ENCODE results near the gene NBEAL1. TPM values are rescaled to one million over a fixed set of nuclear protein-coding genes. Genes with fewer than 3 reads are reported as not detected.
"Not testable (repeated sequence)": the region's sequence is repeated elsewhere in the genome, so short reads cannot be mapped to it uniquely, and the experiment has no call there.

NBEAL1 gene
- total RNA-seq: 1 to 10 TPM; 8.2 to 8.9 TPM

DNA sequence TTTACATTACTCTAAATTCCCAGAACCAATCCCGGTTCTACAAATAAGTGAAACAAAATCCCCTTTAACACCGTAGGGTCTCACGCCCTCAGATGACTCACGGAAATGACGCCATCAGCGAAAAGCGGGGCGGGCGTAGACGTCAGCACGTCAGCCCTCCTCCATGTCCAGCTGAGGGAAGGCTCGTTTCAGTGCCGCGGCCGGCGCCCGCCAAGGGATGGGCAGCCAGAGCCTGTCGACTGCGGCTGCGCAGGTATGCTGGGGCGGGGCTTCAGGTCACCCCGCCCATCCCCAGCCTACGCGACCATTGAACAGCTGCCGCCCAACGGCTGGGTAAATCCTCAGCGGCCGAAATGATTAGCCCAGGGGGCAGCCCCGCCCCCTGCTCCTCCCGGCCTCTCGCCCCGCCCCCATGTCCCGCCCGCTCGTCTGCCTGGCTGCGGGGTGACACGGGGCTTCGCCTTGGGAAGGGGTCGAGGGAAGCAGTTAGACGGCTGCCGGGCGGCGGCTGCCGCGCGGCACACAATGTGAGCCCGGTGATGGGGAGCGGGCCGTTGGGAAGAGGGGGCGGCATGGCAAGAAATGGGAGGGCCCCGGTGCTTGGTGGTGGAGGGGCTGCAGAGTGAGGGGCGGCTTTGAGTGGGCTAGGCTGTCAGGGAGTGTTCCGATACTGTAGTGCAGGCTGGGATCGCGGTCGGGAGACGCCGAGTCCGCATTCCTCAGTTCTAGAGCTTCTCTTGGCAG, at the start of gene NBEAL1:
NBEAL1 (plus strand) TSS at position 420 of the 744 bp plus-strand sequence. CDS start 1,510 bp downstream, outside the sequence.
- Mint-ChIP-seq H3K4me1 (peaks cover 30% of the 10 kb centered on the region), H3K27me3 (no peaks in the 10 kb centered on the region), H3K36me3 (no peaks in the 10 kb centered on the region), H3K4me3 (peak within 1 kb of the TSS; percentile 96), H3K27ac (peak within 1 kb of the TSS; percentile 92), H3K9me3 (no peaks in the 10 kb centered on the region)
- peak; percentile 99 for DNase-seq

DNA sequence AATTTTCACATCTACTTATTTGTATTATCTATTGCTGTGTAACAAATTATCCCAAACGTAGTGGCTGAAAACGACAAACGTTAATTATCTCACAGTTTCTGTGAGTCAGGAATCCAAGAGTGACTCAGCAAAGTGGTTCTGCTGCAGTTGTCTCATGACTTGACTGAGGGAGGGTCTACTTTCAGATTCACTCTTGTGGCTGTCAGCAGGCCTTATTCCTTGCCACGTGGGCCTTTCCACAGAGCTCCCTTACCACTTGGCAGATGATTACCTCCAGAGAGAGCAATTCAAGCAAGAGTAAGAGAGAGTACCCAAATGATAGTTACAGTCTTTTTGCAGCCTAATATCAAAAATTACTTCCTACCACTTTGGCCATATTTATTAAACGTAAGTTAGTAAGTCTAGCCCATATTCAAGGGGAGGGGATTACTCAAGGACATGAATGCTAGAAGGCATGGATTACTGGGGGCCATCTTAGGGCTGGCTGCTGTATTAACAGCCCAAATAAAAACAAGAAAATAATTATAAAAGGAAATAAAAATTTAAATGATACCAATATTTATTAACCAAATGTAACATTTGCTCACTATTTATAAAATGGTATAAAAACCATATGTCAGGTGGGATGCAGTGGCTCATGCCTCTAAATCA, 48.7 kb upstream of the NBEAL1 start:
- H3K9me3 Mint-ChIP-seq: no peaks in the 10 kb centered on the region
- no peak overlapping the region for H3K4me3 Mint-ChIP-seq
- no peaks in the 10 kb centered on the region for H3K36me3 Mint-ChIP-seq
- DNase-seq: peak; percentile 6
- H3K27ac Mint-ChIP-seq: no peak overlapping the region
- peaks cover 3% of the 10 kb centered on the region for H3K4me1 Mint-ChIP-seq
- no peaks in the 10 kb centered on the region for H3K27me3 Mint-ChIP-seq

DNA sequence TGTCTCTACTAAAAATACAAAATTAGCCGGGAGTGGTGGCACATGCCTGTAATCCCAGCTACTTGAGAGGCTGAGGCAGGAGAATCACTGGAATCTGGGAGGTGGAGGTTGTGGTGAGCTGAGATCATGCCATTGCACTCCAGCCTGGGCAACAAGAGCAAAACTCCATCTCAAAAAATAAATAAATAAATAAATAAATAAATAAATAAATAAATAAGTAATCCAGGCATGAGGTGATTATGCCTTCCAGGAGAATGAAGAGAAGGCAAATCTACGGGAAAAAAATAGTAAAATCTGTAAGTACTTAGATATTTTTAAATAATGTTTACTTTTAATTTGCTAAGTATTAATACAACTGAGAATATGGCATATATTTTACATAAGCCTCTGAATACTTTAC, 45.3 kb upstream of the NBEAL1 start:
- H3K27ac Mint-ChIP-seq, H3K27me3 Mint-ChIP-seq, DNase-seq, H3K4me1 Mint-ChIP-seq, H3K4me3 Mint-ChIP-seq, H3K36me3 Mint-ChIP-seq, H3K9me3 Mint-ChIP-seq: not testable (repeated sequence)

DNA sequence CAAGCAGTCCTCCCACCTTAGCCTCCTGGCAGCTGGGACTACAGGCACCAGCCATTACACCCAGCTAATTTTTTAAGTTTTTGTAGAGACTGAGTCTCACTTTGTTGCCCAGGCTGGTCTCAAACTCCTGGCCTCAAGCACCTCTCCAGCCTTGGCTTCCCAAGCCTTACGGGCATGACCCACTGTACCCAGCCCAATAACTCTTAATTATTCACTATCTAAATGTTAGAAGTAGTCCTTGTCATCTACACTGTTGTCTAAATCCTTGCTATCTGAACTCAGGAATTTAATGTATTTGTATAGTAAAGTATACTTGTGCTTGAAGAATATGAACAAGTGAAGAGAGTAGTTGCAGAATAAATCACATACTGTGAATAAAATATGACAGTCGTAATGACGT, 37.9 kb upstream of the NBEAL1 start:
- Mint-ChIP-seq H3K36me3 (peaks cover 7% of the 10 kb centered on the region), H3K27me3 (no peaks in the 10 kb centered on the region), H3K4me3 (no peak overlapping the region), H3K4me1 (no peaks in the 10 kb centered on the region), H3K9me3 (no peaks in the 10 kb centered on the region), H3K27ac (no peak overlapping the region)
- no peak for DNase-seq

DNA sequence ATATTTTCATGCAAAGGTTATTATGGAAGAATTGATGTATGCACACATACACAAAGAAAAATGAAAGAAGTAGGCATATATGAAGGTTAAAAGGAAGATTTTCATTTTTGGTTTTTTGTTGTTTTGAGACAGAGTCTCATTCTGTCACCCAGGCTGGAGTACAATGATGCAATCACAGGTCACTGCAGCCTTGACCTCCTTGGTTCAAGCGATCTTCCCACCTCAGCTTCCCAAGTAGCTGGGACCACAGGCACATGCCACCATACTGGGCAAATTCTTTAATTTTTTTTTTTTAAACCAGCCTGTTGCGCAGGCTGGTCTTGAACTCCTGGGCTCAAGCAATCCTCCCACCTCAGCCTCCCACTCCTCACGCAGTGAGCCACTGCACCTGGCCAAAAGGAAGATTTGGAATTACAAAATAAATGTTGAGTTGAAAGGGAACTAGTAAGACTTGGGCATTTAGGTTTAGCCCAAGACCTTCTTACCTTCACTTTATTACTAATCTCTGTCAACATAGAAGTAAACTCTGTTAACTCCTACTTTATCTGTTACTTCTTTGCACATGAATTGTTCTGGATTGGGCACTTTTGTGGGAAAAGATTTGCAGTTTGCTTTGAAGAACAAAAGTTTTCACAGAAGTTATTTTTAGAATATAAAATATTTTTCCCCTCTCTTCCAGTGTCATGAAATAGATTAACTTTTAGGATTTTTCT, 31.7 kb upstream of the NBEAL1 start:
- no peaks in the 10 kb centered on the region for H3K27me3 Mint-ChIP-seq
- no peaks in the 10 kb centered on the region for H3K9me3 Mint-ChIP-seq
- H3K27ac Mint-ChIP-seq: no peak overlapping the region
- peaks cover 12% of the 10 kb centered on the region for H3K36me3 Mint-ChIP-seq
- peaks cover 3% of the 10 kb centered on the region for H3K4me1 Mint-ChIP-seq
- no peak for DNase-seq
- no peak overlapping the region for H3K4me3 Mint-ChIP-seq

DNA sequence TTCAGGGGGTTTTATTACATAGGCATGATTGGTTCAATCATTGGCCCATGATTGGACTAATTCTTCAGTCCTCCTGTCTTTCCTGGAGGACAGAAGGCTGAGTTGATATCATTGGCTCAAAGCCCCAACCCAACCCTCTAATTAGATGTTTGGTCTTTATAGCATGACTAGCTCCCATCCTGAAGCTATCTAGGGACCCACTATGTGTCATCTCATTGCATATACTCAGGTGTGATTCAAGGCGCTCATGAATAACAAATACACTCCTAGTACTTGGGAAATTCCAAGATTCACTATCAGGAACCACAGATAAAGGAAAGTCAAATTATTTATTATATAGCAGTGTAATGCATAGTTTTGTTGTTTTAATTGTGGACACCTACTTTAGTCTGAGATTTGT, 24.9 kb upstream of the NBEAL1 start:
- no peaks in the 10 kb centered on the region for H3K9me3 Mint-ChIP-seq
- H3K4me3 Mint-ChIP-seq: no peak overlapping the region
- H3K36me3 Mint-ChIP-seq: no peaks in the 10 kb centered on the region
- no peaks in the 10 kb centered on the region for H3K4me1 Mint-ChIP-seq
- H3K27me3 Mint-ChIP-seq: no peaks in the 10 kb centered on the region
- no peak overlapping the region for H3K27ac Mint-ChIP-seq
- DNase-seq: no peak

DNA sequence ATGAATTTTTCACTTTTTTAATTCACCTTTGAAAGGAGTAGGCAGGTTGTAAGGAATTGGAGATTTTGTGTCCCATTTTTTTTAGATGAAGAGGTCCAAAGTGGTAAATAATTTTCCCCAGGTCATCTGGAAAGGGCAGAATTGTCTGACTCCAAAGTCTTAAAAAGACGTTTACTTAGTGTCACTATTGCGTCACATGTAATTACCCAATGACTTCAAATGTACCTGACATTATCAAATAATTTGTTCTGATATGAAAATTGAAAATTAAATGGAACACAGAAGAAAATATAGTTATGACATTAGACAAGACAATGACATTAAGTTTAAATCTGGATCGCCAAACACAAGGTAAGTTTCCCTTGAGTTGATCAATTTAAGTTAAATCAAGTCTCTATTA, 24.2 kb upstream of the NBEAL1 start:
- DNase-seq: no peak
- H3K36me3 Mint-ChIP-seq: no peaks in the 10 kb centered on the region
- no peak overlapping the region for H3K4me3 Mint-ChIP-seq
- no peaks in the 10 kb centered on the region for H3K4me1 Mint-ChIP-seq
- H3K9me3 Mint-ChIP-seq: no peaks in the 10 kb centered on the region
- H3K27ac Mint-ChIP-seq: no peak overlapping the region
- peaks cover 3% of the 10 kb centered on the region for H3K27me3 Mint-ChIP-seq

DNA sequence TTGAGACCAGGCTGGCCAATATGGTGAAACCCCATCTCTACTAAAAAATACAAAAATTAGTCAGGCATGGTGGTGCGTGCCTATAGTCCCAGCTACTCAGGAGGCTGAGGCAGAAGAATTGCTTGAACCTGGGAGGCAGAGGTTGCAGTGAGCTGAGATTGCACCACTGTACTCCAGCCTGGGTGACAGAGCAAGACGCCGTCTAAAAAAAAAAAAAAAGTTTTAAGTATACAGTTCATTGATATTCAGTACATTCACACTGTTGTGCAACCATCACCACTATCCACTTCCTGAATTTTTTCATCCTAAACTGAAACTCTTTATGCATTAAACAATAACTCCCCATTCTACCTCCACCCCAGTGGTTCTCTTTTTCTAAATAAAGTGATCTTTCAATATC, 17.6 kb upstream of the NBEAL1 start:
- H3K27me3 Mint-ChIP-seq, H3K27ac Mint-ChIP-seq, H3K4me3 Mint-ChIP-seq, H3K36me3 Mint-ChIP-seq, DNase-seq, H3K9me3 Mint-ChIP-seq, H3K4me1 Mint-ChIP-seq: not testable (repeated sequence)

DNA sequence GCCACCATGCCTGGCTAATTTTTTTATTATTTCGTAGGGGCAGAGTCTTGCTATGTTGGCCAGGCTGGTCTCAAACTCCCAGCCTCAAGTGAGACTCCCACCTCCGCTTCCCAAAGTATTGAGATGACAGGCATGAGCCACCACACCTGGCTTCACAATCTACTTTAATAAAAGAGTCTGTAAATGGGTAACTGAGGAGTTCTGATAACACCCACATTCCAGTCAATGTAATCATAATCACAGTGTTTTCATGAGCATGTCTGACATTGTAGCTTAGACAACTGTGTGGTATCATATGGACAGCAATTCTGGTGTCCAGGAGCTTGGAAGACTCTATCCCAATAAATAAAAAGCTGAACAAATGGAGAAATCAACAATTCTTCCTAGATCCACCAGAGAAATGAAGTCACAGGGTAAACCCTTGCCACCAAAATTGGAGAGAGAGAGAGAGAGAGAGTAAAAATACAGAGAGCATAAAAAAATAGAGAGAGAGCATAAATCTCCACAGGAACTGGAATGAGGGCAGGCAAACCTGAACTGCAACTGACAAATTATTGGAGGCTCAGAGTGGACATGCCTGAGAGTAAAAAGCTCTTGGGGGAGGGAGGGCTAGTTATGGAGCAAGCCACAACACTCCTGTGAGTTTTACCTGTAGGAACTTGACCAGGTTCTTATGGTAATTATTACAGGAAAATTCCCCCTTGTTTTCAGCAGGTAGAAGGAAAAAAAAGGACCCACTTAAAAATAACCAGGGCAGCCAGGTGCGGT, 12.4 kb upstream of the NBEAL1 start:
- Mint-ChIP-seq H3K36me3 (no peaks in the 10 kb centered on the region), H3K27ac (no peak overlapping the region), H3K9me3 (no peaks in the 10 kb centered on the region), H3K4me1 (no peaks in the 10 kb centered on the region), H3K4me3 (no peak overlapping the region), H3K27me3 (no peaks in the 10 kb centered on the region)
- DNase-seq: no peak

DNA sequence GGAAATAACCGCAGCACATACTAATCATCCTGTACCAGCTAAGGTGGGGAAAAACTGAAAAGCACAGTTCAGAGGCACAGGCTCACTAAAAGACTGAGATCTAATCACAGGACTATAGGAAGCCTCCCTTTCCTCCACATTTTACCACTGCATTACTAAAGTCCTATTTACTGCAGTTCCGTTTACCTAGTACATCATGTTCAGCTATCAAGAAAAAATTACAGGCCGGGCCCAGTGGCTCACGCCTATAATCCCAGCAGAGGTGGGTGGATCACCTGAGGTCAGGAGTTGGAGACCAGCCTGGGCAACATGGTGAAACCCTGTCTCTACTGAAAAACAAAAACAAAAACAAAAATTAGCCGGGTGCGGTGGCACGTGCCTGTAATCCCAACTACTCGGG, 11.0 kb upstream of the NBEAL1 start:
- H3K9me3 Mint-ChIP-seq: no peaks in the 10 kb centered on the region
- no peaks in the 10 kb centered on the region for H3K4me1 Mint-ChIP-seq
- DNase-seq: no peak
- H3K27ac Mint-ChIP-seq: no peak overlapping the region
- no peak overlapping the region for H3K4me3 Mint-ChIP-seq
- no peaks in the 10 kb centered on the region for H3K27me3 Mint-ChIP-seq
- no peaks in the 10 kb centered on the region for H3K36me3 Mint-ChIP-seq

DNA sequence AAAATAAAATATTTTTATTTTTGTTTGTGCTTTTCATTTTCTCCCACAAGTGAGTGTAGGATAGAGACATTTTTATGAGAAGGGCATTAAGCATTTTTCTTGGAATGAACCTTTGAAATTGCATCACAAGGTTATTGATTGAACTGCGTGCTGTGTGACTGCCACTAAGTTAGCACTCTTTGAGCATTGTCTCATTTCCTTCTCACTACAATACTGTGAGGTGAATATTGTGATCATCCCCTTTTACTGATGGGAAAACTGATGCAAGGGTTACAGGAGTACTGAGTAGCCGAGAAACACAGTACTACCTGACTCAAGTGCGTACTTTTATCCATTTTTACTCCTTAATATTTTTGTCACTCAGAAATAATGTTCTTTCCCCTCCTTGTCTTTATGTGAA, 2.0 kb downstream of the NBEAL1 start:
- Mint-ChIP-seq H3K9me3 (no peaks in the 10 kb centered on the region), H3K4me1 (peaks cover 30% of the 10 kb centered on the region), H3K36me3 (no peaks in the 10 kb centered on the region), H3K27ac (no peak overlapping the region), H3K27me3 (no peaks in the 10 kb centered on the region), H3K4me3 (peak overlapping the region; percentile 38)
- DNase-seq: no peak

DNA sequence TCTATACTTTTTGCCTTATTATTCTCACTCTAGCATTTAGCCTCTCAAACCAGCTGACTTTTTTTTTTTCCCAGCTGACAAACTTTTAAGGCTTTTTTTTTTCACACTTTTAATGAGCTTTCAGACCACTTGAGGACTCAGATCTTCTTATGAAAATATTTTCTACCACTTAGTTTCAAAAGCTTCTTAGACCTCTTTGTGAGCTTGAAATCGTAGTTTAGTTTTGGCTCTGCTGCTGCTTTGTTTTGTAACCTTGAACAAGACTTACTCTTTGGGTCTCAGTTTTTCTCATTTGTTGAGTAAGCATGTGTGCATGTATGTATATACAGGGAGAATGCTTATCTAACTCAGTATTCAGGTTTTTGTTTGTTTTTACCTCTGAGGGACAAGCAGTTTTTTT, 3.5 kb downstream of the NBEAL1 start:
- DNase-seq: no peak
- H3K36me3 Mint-ChIP-seq: no peaks in the 10 kb centered on the region
- no peaks in the 10 kb centered on the region for H3K9me3 Mint-ChIP-seq
- H3K4me1 Mint-ChIP-seq: peaks cover 34% of the 10 kb centered on the region
- no peak overlapping the region for H3K27ac Mint-ChIP-seq
- H3K27me3 Mint-ChIP-seq: no peaks in the 10 kb centered on the region
- H3K4me3 Mint-ChIP-seq: peak overlapping the region; percentile 66

DNA sequence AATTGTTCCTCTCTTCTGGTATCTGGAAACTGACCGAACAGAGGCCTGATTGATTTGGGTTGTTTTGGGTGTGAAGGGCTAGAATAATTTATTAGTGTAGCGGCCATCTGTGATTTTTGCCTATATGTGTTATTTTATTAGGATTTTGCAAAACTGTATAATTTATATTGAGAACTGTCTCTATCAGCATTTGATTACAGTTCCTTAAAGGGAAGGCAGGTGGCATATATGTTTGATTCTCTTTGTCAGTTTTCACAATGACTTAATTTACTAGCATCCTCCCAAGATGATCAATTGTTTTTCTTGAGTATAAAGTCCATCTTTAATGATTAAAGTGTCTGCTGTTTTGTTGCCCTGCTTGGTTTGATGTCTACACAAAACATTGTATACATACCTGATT, 4.5 kb downstream of the NBEAL1 start:
- Mint-ChIP-seq H3K9me3 (no peaks in the 10 kb centered on the region), H3K27ac (no peak overlapping the region), H3K4me3 (peak overlapping the region; percentile 4), H3K4me1 (peaks cover 31% of the 10 kb centered on the region), H3K36me3 (peaks cover 5% of the 10 kb centered on the region), H3K27me3 (no peaks in the 10 kb centered on the region)
- no peak for DNase-seq

DNA sequence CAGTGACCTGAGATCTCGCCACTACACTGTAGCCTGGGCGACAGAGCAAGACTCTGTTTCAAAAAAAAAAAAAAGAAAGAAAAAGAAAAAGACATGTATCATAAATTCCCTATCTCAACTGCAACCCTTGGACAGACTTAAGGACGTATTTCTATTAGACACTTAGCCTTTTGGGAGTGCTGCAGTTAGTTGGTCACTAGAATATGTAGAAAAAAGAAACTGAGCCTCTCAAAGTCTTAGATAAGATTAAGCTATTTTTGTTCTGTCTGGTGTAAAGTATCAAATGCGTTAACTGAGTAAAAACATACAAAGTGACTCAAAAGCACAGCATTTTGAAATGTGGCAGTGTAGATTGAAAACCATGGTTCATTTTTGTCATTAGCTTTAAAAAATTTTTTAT, 7.3 kb downstream of the NBEAL1 start:
- Mint-ChIP-seq H3K36me3 (peaks cover 5% of the 10 kb centered on the region), H3K4me1 (peaks cover 26% of the 10 kb centered on the region), H3K4me3 (no peak overlapping the region), H3K27me3 (no peaks in the 10 kb centered on the region), H3K9me3 (no peaks in the 10 kb centered on the region), H3K27ac (no peak overlapping the region)
- DNase-seq: no peak

DNA sequence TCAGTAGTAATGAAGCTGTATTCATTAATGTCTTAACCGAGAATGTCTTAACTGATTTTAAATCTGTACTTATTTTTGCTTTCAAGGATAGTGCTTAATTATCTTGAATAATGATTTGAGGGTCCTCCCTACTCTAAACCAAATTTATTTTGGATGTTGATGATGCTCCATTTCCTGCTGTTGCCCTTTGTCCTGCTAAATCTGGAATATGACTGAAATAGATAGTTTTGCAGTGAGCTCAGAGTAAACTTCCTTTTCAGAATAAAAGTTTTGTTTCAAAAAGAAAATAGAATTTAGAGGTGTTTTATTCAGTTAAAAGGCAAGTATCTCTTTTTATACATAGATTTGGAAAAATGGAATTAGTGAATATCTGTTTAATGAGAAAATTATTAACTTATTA, 8.1 kb downstream of the NBEAL1 start:
- no peak overlapping the region for H3K27ac Mint-ChIP-seq
- peaks cover 5% of the 10 kb centered on the region for H3K36me3 Mint-ChIP-seq
- peaks cover 24% of the 10 kb centered on the region for H3K4me1 Mint-ChIP-seq

More for the DNA sequence above, 8.1 kb downstream of the NBEAL1 start:
- no peaks in the 10 kb centered on the region for H3K9me3 Mint-ChIP-seq
- no peak overlapping the region for H3K4me3 Mint-ChIP-seq
- DNase-seq: no peak
- H3K27me3 Mint-ChIP-seq: no peaks in the 10 kb centered on the region

Data from activated naive CD8-positive, alpha-beta T cell treated with anti-CD3 and anti-CD28 coated beads for 36 hours (primary cell).